ENCODE measurements around the gene GOLGA6L7.
"Not testable (repeated sequence)": the region's sequence is repeated elsewhere in the genome, so short reads cannot be mapped to it uniquely, and the experiment has no call there.

GOLGA6L7 gene

DNA sequence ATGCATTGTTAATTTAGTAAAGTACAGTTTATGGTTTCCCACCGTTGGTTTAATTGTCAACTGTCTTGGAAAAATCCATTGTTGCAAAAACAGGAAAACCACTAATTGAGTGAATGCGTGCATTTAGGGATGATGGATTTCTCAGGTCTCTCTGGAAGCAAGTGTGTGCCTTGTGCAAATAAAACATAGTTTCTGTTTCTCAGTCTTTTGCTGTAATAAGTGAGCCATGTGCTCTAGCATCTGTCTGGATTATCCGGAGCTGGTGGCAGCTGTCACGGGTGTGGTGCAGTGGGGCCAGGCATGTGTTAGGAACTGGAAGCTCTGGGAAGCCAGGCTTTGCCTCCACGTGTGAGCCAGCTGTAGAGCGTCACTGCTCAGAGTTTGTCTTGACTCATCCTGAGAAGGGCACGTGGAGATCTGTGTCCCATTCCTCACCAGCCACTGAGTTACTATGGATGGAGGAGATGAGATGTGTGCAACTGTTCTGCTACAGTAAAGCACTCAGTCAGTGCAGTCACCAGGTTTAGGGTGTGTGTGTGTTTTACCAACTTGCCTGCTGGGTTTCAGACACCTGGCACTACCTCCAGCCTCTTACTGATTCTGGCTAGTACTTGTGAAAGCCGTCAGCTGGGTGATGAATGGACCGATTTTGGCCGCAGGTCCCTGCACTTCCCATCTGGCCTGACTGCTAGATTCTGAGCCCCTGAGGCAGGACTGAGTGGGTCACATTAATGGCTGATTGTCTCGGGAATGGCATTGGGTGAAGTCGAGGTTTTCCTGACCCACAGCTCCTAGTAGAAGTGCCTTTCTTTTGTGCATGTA, 44.6 kb upstream of the GOLGA6L7 start:
- H3K36me3 Mint-ChIP-seq (ENCODE audit: low read depth) = peaks cover 9% of the 10 kb centered on the region
- no peak overlapping the region for H3K4me3 Mint-ChIP-seq
- H3K4me1 Mint-ChIP-seq = peaks cover 30% of the 10 kb centered on the region
- H3K9me3 Mint-ChIP-seq = no peaks in the 10 kb centered on the region
- H3K27ac Mint-ChIP-seq = no peak overlapping the region
- TF ChIP-seq, protein P1, sequence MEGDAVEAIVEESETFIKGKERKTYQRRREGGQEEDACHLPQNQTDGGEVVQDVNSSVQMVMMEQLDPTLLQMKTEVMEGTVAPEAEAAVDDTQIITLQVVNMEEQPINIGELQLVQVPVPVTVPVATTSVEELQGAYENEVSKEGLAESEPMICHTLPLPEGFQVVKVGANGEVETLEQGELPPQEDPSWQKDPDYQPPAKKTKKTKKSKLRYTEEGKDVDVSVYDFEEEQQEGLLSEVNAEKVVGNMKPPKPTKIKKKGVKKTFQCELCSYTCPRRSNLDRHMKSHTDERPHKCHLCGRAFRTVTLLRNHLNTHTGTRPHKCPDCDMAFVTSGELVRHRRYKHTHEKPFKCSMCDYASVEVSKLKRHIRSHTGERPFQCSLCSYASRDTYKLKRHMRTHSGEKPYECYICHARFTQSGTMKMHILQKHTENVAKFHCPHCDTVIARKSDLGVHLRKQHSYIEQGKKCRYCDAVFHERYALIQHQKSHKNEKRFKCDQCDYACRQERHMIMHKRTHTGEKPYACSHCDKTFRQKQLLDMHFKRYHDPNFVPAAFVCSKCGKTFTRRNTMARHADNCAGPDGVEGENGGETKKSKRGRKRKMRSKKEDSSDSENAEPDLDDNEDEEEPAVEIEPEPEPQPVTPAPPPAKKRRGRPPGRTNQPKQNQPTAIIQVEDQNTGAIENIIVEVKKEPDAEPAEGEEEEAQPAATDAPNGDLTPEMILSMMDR (IDR thresholded peaks at IDR 0.05; ENCODE audit: unreplicated experiment in 3 of 3) = no peak
- peaks cover 6% of the 10 kb centered on the region for H3K27me3 Mint-ChIP-seq (ENCODE audit: low read depth)

DNA sequence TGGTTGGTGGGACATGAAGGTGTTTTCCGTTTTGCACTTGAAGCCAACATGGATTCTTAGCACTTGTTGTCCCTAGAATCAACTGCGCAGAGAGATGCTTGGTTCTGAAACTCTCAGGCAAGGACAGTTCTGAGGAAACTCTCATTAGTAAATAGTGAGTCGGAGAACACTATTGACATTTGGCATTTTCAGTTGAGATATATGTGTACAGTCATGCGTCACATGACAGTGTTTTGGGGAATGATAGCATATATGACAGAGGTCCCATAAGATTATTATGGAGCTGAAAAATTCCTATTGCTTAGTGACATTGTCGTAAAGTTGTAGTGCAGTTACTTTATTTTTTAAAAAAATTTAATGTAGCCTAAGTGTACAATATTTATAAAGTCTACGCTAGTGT, 43.1 kb upstream of the GOLGA6L7 start:
- Mint-ChIP-seq H3K4me1 (peaks cover 39% of the 10 kb centered on the region), H3K4me3 (no peak overlapping the region), H3K36me3 (ENCODE audit: low read depth) (no peaks in the 10 kb centered on the region), H3K27ac (no peak overlapping the region), H3K9me3 (no peaks in the 10 kb centered on the region), H3K27me3 (ENCODE audit: low read depth) (peaks cover 12% of the 10 kb centered on the region)
- TF ChIP-seq, protein P1 (IDR thresholded peaks at IDR 0.05; ENCODE audit: unreplicated experiment in 3 of 3) = no peak

DNA sequence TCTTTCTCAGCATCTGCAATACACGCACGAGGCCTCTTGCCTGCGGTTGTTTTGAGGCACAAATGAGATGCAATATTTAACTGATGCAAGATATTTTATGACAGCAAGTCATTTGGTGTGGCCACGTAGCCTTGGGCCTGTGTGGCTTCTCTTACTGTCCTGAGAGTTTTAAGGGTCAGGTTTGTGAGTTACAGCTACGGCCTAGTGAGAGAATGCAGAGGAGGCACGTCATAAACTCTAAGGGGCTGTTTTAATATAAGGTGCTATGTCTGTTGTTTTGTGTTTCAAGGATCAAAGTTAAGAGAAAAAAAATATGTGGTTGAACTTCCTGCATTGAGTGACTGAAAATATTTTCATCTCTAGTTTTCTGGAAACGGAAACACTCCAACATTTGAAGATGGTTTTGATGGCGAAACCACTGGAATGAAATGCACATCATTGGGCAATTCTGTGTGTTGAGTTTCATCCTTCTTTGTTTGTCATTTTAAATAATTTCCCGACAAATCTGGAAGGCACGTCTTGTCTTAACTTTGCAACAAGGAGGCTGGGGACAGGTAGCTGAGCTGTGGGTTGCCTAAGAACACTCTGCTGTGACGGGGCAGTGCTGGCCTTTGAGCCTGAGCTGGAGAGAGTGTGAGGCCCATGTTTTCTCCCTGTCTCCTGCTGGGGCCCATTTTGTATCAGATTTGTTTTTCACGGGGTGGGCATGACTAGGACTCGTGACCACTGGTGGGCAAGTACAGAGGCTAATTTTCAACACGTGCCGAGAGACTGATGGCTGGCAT, 42.5 kb upstream of the GOLGA6L7 start:
- Mint-ChIP-seq H3K4me1 (peaks cover 39% of the 10 kb centered on the region), H3K9me3 (no peaks in the 10 kb centered on the region), H3K27ac (no peak overlapping the region), H3K27me3 (ENCODE audit: low read depth) (peaks cover 12% of the 10 kb centered on the region), H3K36me3 (ENCODE audit: low read depth) (no peaks in the 10 kb centered on the region), H3K4me3 (peak overlapping the region in 1 of 3 experiments; percentile 59)
- TF ChIP-seq, protein P1 (IDR thresholded peaks at IDR 0.05; ENCODE audit: unreplicated experiment in 3 of 3) = no peak

DNA sequence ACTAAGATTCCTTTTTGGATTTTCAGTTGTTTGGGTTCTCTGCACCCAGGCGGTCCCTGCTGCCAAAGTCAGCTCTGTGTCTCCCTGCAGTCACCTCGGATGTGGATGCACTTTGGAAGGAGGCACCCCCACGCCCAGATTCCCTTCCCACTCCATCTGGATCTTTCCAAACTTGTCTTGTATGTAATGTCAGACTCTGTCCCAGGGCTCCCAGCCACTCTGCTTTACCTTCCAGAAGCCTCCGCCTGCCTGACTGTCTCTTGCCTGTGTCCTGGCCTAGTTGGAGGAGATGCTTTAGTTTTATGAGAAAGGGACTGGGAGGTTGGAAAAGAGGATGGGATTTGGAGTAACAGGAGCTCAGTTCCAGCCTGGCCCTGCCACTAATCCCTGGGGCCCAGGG, 41.8 kb upstream of the GOLGA6L7 start:
- Mint-ChIP-seq H3K4me3 (peak overlapping the region in 2 of 3 experiments; percentile 43 to 59), H3K27me3 (ENCODE audit: low read depth) (peaks cover 12% of the 10 kb centered on the region), H3K4me1 (peaks cover 39% of the 10 kb centered on the region)
- not testable (repeated sequence) for H3K27ac Mint-ChIP-seq; H3K36me3 Mint-ChIP-seq (ENCODE audit: low read depth); H3K9me3 Mint-ChIP-seq

DNA sequence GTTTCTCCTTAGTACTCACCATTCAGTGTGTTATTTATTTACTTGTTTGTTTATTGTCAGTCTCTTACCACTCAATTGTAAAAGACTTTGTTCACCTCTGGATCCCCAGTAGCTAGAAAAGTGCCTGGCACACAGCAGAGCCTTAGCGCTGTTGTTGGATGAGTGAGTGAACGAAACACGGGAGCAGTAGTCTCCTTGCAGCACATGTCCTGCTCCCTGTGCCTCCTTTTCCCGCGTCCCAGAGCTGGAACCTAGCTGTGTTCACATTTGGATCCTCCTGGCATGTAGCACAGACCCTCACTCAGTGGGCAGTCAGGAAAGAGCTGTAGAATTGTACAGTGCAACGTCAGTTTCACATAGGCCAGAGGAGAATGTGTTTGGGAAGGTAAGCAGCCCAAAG, 41.4 kb upstream of the GOLGA6L7 start:
- not testable (repeated sequence) for H3K9me3 Mint-ChIP-seq; H3K36me3 Mint-ChIP-seq (ENCODE audit: low read depth)
- peak overlapping the region; percentile 45 to 59 (median 54) for H3K4me3 Mint-ChIP-seq
- H3K27me3 Mint-ChIP-seq (ENCODE audit: low read depth) = peaks cover 12% of the 10 kb centered on the region
- peak overlapping the region in 1 of 3 experiments; percentile 63 for H3K27ac Mint-ChIP-seq
- peaks cover 39% of the 10 kb centered on the region for H3K4me1 Mint-ChIP-seq

DNA sequence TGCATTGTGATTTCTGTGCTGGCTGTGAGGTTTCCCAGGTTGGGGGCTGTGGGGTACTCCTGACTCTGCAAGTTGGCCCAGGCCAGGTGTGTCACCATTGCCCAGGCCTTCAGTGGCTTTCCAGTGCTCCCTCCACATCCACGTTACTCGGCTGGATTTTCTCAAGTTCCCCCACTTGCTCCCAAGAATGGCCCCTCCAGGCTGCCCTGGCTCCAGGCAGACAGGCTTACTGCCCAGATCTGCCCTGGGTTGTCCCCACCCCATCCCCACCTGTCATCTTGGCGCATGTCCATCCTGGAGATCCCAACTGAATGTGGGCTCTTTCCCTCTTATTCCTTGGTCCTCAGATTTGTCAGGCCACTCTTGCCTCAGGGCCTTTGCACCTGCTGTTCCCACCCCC, 40.9 kb upstream of the GOLGA6L7 start:
- H3K9me3 Mint-ChIP-seq = no peaks in the 10 kb centered on the region
- H3K36me3 Mint-ChIP-seq (ENCODE audit: low read depth) = no peaks in the 10 kb centered on the region
- peak overlapping the region in 1 of 3 experiments; percentile 63 for H3K27ac Mint-ChIP-seq
- H3K27me3 Mint-ChIP-seq (ENCODE audit: low read depth) = peaks cover 12% of the 10 kb centered on the region
- TF ChIP-seq, protein P1 (IDR thresholded peaks at IDR 0.05; ENCODE audit: unreplicated experiment in 3 of 3) = no peak
- peak overlapping the region; percentile 45 to 59 (median 54) for H3K4me3 Mint-ChIP-seq
- peaks cover 39% of the 10 kb centered on the region for H3K4me1 Mint-ChIP-seq

All from nephron (organoid).